Activated CD4-positive, alpha-beta T cell treated with anti-CD3 and anti-CD28 coated beads for 1 hour (primary cell): ENCODE data around the gene GABRG3.

ENCODE experiments used
- DNase-seq: peaks from one replicate; pipeline ENCODE4 v3.0.0-alpha.2; 2020

The GABRG3 gene

DNA sequence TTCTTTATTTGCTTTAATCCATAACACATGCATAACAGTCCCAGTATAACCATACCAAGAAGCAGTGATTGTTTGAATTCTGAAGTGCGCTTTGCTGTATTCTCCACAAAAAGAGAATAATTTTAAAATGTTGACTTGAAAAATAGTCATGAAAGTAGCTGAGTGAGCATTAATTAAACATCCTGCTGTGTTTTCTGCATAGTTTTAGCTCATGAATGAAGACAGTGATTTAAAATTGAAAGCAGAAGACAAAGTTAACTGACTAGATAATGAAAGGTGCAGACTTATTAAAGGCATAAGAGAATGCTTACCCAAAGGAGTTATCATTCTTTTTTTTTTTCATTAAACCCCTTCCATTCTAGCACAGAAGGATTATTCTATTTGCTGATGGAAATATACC, 143.5 kb downstream of the GABRG3 start:
- no peak for DNase-seq

DNA sequence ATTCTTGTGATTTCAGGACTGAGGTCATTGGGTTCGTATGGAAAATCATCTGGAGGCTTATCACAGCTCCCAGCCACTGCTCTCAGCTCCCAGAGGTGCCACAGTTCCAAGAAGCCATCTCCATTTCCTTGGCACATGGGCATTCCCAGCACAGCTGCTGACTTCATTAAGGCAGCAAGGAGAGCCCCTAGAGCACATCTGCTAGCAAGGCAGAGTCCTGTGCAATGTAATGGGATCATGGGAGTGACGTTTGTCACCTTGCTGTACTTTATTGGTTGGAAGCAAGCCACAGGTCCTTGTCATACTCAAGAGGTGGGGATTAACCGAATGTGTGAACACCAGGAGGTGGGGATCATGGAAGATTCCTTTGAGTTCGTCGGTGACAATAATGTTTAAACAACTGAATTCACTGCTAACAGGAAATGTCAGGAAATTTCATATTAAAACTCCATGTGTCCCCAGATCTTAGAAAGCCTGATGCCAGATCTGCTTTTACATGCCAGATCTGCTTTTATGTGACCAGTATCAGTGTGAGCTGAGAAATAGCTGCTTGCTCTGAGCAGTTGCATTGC, 148.8 kb downstream of the GABRG3 start:
- no peak for DNase-seq

DNA sequence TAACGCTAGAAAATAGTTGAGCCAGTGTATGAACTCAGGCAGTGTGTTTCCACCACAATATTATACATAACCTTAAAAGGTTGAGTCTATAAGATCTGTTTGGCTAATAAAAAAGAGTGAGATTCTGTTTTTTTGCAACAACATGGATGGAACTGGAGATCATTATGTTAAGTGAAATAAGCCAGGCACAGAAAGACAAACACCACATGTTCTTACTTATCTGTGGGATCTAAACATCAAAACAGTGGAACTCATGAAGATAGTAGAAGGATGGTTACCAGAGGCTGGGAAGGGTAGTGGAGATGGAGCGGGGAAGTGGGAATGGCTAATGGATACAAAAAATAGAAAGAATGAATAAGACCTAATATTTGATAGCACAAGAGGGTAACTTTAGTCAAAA, 150.7 kb downstream of the GABRG3 start:
- no peak for DNase-seq

DNA sequence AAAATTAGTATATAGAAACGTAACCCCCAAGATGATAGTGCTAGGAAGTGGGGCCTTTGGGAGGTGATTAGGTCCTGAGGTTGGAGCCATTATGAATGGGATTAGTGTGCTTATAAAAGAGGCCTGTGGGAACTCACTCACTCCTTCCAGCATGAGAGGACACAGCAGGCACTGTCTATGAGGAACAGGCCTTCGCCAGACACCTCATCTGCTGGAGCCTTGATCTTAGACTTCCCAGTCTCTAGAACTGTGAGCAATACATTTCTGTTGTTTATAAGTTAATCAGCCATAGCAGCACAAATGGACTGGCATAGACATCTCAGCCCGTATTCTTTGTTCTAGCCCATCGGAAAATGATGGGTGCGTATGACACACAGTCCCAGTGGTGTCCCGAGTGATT, 152.3 kb downstream of the GABRG3 start:
- no peak for DNase-seq

DNA sequence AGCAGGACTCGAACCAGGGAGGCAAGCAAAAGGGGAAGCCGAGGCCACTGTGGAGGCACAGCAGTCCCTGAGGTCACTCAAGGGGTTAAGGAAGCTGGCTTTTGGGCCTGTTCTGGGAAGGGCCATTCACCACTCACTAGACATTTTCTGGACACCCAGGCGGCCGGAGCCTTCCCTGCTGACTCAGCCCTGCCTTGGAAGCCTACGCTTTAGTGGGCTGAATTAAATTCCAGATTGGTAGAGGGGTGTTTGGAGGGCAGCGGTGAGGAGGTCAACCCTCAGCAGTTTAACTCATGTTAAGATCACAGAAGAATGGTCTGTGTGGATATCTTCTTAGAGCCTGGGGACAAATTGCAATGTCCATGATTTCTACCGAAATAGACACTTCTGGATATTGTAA, 152.8 kb downstream of the GABRG3 start:
- no peak for DNase-seq

DNA sequence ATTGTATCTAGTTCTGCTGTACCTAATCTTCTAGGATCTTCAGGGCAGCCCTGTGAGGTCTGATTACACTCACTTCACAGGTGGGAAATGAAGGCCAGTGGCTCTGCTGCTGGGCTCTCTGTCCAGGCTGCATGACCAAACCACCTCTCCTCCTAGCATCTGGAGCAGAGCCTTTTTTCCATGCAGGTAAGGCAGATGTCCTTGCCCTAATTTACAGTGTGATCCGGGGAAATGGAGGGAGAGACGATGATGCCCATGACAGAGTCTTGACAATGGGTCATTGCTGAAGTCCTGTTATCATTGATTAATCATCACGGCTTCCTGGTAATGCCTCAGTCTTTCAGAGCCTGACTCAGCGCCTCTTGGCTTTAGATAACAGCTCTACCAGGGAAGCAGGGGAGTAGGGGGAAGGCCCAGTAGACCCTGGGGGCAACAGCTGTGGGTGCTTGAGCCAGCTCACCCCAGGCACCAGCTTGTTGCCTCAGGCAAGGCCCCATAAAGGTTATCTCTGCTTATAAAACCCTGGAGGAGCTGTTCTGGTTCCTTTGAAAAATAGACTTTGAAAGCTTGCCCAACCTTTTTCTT, 153.4 kb downstream of the GABRG3 start:
- no peak for DNase-seq

DNA sequence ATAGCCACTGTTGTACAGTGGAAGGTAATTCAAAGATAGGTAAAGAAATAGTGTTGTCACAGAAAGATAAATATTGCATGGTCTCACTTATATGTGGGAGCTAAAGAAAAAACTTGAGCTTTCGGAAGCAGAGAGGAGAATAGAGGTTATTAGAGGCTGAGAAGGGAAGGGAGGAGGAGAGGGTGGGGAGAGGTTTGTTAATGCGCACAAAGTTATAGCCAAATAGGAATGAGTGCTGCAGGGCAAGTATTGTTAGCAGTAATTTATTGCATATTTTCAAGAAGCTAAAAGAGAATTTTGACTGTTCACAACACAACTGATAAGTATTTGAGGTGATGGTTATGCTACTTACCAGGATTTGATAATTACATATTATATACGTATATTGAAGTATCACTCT, 154.2 kb downstream of the GABRG3 start:
- no peak for DNase-seq

DNA sequence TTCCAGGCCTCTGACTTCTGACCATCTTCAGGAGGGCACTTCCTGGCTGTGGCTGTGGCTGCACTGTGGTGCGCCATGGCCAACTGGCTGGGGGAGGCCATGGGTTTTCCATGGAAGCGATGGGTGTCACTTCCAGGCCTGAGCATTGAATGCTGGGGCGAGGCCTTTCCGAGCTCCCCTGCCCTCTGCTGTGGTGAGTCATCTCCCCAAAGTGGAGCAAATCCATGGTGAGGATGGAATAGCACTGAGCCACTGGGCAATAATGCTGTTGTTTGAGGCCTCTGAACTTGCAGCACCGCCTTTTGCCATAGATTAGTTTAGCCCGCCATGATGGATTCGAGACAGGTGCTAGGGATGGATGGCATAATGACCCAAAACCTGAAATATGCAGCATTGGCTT, 155.5 kb downstream of the GABRG3 start:
- no peak for DNase-seq

DNA sequence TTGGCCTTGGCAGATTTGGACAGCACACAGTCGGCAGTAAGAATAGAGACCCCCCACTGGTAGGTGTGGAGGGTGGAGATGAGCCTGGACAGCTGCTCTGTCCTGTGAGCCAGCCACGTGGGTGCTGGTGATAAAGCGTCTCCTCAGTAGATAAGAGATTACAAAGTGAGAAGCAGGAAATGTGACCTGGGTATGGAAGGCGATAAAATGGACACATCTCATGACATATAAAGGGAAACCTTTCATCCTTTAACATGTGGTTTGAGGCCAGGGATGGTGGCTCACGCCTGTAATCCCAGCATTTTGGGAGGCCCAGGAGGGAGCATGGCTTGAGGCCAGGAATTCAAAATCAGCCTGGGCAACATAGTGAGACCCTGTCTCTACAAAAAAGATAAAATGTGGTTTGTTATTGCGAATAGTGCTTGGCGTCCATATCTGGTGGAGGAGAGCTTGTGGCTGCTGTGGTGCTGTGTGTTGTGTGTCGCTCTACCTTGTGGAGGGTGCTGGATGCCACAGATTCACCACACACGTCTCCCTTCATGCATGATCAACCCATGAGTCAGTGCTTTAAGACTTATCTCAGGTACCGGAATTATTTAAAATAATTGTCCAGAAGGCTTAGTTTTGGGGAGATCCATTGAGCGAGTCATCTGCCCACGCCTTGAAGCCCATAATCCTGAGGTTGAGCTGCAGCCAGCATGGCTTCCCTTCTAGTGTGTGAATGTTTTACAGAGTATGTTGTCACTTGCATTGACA, 157.0 kb downstream of the GABRG3 start:
- DNase-seq = no peak

DNA sequence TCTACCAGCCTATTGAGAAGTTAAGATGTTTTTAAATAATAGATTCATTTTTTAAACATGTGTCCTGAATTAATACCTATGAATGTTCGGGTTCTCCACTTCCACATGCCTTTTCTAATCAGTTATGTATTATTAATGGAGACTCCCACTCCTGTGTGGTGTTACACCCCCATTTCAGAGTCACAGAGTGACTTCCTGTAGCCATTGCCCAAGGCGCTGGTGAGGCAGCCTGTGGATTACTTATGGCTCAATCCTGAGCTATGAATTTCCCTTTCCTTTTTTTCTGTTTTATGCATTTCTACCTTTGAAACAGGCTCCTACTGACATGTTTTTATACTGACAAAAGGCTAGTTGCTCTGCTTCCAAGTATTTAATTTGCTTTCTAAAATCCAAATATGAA, 162.3 kb downstream of the GABRG3 start:
- no peak for DNase-seq

DNA sequence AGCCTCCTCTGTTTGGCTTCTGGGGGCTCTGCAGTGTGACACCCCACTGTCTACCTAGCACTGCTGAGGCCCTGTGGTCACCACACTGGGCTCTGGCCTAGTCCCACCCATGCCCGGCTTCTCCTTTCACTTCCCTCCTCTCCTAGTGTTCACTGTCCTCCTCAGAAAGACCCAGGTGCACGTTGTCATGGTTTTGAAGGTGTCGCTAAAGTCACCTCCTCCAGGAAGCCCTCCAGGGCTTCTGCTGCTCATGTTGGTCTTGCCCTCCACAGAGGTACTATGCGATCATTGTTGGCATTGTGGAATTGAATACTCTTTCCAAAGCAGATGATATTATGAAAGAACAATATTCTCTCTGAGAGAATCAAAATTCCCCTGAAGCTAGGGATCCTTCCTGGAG, 163.5 kb downstream of the GABRG3 start:
- DNase-seq = no peak

DNA sequence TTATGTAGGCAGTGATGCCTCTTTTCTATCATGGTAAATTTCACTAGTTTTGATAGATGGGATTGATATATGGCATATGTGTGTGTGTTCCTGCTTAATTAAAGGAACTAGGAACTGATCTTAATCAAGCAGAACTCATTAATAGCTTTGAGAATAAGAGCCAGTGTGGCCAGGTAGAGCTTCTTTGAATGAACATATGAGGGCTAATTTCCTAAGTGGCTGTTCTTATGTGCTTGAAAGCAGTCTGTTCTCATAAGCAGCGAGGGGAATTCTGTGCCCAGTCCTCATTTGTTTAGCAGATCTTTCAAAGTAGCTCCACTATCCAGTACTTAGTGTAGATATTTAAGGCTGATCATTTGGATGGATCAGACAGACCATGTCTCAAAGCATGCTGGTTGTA, 164.2 kb downstream of the GABRG3 start:
- DNase-seq = no peak

DNA sequence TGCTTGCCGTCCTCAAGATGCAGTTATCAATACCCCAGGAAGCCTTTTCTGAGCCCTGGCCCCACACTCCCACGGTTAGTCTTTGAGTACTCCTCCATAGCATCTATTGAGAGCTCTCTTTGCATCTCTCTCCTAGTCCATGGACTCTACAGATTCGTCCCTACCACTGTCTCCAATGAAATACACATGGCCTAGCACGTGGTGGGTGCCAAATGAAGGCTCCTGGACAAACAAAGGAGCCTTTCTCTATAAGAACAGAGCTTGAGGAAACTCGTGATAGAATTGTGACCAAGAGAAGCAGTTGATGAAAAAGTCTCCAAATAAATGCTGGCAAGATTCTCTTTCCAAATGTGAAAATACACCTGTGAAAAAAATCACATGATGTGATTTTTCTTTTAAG, 166.1 kb downstream of the GABRG3 start:
- no peak for DNase-seq

DNA sequence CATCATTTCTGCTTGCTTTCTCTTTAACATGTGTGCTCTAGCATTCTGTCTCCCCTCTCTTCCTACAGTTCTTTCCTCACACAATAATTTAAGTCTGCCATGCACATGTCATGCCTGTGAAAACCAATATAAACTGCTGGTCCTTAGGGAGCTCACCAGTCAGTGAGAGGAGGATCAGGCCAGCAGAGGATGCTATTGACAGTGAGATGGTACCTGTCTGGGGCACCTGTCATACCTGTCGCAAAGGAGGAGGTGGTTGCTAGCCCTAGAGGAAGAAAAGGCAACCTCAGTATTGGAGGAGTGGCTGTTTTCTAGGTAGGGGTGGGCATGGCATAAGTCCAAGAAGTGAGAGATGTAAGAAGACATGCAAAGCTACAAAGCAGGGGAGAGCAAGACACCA, 194.6 kb downstream of the GABRG3 start:
- no peak for DNase-seq

DNA sequence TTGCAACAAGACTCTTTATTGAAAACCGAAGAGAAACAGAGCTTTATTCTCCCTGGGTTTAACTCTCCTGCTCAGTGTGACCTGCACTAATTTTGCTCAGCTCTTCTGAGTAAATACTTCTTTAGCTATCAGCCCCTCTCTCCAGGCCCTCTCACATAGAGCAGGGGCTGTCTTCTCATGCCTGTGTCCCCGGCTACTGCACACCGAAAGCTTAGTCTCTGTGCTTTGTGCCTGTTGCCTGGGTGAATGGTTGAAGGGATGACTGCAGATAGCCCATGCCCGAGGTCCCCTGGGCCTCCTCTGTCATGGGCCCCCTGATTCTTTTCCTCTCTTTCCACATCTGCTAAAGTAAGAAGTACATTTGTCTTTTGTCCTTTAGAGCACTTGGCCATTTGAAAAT, 195.9 kb downstream of the GABRG3 start:
- no peak for DNase-seq

DNA sequence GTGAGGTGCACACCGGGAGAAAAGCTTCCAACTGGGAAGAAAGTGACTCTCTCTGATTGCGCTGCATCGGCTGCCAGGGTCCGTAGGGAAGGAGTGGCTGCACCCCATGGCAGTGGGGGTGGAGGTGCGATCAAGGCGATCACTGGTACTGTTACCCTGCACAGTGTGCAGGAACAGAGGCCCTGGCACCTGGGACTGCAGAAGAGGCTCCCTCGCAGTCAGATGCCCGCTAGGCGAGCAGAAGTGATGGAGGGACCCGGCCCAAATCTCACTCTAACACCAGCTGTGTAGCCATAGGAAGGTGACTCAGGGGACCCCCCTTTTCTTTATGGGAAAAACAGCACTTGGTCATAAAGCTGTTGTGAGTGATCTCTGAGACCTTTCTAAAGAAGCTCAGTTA, 196.8 kb downstream of the GABRG3 start:
- no peak for DNase-seq

DNA sequence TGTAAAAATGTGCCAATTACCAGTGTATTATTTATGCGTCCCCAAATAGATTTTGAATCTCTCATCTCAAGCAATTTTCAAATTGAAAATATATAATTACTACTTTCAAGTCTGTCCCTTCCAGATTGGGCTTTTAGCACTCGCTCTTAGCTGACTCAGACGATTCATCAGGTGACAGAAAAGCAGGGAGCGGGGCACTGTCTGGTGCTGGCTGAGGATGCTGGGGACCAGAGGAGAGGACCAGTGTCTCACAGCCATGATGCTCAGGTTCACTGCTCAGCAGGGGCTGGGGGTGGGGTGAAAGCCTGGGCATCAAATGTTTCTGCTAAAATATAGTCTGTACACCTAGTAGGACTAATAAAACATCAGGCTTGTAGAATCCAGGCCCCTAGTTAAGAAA, 199.9 kb downstream of the GABRG3 start:
- no peak for DNase-seq

DNA sequence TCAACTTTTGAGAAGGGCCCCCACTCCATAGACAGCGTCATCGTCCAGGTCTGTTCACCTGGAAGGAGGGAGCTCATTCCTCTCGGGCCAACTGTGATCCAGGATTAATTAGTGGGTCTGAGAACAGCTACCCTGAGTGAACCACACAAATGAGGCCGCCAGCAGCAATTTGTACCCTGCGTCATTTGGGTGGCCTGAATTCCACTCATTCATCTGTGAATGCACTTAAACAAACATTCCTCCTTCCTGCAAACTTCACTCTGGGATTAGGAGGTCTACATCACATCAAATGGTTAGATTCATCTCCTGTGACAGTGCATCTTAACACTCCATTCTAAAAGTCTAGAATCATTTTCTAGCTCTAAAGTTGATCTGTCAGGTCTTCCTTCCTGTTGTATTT, 201.8 kb downstream of the GABRG3 start:
- DNase-seq = no peak

DNA sequence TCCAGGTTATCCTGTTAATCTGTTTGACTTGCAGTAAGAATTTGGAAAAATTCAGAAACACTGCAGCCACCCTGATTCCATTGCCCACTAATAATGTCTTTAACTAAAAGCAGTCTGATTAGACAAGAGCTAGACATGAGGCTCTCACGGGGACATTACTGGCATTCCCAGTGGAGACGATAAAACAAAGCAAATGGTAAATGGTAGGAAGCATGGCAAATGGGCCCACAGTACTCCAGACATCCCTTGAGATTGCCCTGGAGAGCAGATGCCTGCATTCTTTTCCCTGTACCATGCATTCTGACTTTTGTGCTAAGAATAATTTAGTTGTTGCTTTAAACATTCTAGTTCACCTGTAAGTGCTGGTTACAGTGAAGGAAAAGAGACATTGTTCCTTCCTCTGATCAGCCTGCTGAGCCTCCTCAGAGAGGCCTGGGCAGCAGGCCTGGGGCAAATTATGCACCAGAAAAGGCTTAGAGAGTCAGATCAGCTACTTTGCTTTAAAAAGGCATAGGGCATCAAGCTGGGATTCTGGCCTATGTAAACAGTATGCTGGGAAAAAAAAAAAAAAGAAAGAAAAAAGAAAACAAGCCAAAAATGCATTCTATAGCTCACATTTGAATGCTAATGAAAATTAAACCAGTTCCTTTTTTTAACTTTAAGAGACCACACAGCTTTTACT, 204.6 kb downstream of the GABRG3 start:
- no peak for DNase-seq

DNA sequence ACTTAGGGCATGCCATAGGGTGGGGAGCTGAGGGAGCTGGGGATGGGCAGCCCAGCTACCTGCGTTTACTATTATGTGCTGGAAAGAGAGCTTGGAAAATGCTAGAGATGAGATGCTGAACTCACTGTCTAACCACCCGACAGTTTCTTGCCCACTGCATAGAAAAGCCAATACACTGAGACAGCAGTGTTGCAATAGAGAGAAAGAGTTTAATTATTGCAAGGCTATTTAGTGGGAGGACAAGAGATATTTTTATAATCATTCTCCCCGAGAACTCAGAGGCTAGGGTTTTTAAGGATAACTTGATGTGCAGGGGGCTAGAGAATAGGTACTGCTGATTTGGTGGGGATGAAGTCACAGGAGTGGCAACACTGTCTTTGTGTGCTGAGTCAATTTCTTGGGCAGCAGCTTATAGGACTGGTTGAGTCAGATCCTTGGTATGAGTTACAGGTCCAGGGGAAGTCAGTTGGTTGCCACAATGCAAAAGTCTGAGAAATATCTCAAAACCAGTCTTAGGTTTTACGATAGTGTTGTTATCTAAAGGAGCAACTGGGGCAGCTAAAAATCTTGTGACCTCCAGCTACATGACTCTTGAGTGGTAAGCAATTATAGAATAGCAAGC, 205.9 kb downstream of the GABRG3 start:
- no peak for DNase-seq

DNA sequence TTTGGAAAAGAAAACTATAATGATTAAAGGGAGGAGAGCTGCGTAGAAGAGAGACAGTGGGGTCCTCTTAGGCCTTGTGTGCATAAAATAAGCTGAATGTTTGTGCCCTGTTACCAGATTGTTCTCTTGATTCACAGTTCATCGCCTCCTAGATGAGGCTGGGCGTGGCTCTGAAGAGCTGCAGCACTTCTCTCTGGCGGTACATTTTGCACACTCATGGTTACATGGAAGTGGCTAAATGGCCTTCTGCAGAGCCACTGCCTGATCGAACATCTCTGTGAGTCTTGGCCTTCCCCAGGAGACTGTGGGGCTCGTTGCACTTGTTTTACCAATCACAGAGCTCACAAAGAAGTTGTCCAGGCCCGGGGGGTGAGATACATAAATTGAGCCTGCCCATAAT, 208.8 kb downstream of the GABRG3 start:
- no peak for DNase-seq

DNA sequence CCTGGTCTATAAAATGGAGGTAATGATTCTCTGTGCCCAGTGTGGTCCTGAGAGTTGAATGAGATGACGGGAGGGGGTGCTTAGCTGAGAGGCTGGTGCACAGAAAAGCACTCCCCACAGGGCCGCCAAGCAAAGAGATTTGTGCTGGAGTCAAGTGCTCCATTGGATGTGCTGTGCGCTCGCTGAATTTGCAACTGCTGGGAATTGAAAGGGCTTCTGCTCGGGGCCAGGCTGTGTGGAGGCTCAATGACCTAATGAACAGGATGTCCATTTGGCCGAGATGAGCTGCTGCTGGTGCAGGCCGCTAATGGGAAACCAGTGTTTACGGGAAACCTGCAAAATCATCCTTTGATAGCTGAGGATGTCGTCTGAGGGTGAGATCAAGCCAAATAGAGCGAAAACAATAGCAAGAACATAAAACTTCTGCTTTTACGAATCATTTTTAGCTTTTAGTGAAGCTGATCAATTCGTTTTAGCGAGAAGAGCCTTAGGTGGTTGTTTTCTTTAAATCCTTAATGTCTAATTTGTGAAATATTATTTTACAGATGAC, 211.7 kb downstream of the GABRG3 start:
- no peak for DNase-seq

DNA sequence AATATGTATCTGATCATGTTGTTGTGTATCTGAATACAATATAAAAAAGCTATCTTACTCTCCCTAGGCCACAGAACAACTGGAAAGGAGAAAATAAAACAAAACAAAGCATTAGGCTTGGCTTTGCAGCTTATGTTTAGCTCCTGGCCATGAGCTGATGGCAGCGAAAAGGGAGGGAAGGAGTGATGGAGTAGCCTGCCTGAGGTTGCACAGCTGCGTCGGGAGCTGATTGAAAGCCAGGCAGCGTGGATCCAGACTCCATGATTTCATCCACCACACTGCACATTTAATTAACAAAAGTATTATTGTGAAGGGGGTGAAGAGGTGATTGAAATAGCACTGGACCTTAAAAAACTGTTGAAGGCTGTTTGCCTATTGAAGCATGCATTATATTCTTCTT, 212.2 kb downstream of the GABRG3 start:
- DNase-seq = no peak
